DLD1 (cell line): ENCODE results near the gene LMCD1.

ENCODE experiments used
- in situ Hi-C: cut with HindIII; loops from 2 replicates; pipeline ENCODE4 v1.10.0; 2017; ENCODE audit warnings: low sequenced_read_pairs

LMCD1 gene

GRCh38 chr3:8608041-8608790 is 106.6 kb downstream of the LMCD1 start:
- in situ Hi-C loops = no loop called here

GRCh38 chr3:8608791-8609467 is 107.3 kb downstream of the LMCD1 start:
- in situ Hi-C loops = no loop called here

DNA sequence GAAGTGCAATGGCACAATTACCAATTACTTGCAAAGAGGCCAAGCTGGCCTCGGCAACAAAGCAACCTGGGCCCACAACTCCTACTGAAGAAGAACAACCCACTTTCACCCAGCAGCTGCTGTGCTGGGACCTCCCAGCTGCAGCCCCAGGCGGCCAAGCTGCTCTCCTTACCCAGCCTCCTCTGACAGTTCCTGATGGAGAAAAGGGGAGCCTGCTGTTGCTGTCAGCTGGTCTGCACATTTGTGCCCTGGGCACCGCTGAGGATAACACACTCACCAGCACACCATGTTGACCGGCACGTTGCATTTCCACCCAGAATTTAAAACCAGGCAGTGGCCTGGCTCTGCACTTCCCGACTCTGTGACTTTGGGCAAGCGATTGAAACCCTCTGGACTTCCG is 109.3 kb downstream of the LMCD1 start:
- in situ Hi-C loops = no loop called here

GRCh38 chr3:8617921-8618320 is 116.3 kb downstream of the LMCD1 start:
- in situ Hi-C loops = no loop called here

DNA sequence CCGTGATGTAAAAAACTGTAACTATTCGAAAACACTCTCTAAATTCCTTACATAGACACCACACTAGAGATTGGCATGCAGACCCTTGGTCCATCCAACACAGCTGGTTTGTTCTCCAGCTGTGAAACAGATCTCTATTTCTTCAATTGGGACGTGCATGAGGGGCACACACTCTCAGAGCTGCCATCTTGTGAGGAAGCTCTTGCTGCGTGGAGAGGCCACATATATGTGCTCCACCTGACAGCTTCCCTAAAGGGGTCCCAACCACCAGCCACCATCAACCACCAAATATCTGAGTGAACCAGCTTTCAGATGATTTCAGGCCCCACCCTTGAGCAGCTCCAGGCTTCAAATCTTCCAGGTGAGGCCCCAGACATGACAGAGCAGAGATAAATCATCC is 117.3 kb downstream of the LMCD1 start:
- in situ Hi-C loops = no loop called here

DNA sequence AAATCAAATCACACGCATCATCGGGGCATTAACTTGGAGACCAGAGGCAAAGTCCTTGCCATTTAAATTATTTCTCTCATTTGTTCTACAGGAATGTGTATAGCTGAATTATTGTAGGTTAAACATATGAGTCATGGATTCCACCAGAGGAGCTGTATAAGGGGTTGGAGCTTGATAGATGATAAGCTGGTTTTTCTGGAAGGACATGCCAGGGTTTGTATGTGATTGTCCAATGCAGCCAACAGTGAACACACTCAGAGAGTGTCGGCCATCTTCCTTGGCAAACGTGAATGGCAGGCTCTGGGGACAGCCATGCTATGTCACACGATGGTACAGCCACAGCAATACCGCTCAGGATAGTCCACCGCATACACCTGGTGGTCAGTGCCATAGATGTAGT is 117.9 kb downstream of the LMCD1 start:
- in situ Hi-C loops = no loop called here

- in situ Hi-C loops = no loop called here
Observed at GRCh38 chr3:8621141-8621540, 119.5 kb downstream of the LMCD1 start.

GRCh38 chr3:8621872-8622271 is 120.2 kb downstream of the LMCD1 start:
- in situ Hi-C loops = no loop called here

DNA sequence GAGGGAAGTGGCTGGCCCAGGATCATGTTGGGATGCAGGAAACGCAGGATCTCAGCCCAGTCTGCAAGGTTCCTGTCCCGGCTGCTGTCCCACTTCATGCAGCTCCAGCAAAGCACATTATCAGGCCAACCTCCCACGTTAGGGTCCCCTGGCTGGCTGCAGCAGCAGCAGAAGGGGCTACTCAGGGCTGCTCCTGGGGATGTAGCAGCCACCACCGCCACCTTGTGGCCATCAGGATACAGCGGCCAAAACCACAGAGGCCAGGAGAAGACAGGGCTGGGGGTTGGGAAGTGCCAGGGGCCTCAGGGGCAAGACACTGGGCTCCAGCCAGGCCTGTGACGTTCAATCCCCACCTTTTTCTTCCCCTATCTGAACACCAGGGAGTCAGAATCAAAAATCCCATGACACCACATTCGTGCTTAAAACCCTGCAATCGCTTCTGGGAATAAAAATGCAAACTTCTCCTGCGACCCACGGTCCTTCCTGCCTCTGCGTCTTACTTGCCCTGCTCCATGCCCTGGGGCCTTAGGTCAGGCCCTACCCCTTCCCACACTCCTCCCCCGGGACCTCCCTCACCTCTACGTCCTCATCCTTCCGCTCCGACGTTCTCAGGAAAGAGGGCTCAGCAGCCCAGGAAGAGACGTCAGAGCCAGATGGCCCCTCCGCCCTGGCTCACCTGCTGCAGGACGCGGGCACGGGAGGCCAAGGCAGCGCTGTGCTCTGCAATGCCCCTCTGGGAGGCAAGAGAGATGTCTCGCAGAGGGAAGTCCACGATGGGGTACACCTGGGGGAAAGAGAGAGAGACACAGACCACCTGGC is 121.5 kb downstream of the LMCD1 start:
- in situ Hi-C loops = no loop called here

DNA sequence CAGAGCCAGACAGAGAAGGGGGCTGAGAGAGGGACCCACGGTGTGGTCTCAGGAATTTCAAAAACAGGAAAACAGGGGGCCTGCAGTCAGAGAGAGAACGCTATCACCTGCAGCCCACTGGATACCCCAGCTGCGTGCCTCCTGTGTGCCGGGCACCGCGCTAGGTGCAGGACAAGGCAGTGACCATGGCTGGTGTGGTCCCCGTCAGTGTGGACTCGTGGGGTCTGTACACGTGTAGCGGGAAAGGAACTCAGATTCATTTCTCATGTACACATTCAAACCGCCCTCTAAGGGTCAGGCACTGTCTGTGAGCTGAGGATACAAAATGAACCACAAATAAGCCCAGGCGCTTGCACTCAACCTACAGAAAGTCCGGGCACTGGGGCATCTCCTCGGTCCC is 122.1 kb downstream of the LMCD1 start:
- in situ Hi-C loops = no loop called here
